GM19324 (cell line): ENCODE measurements around the gene RETN.

Experiments used
- ATAC-seq: cut with Tn5 transposase; IDR thresholded peaks from one replicate; pipeline ENCODE4 v1.9.1; 2021; ENCODE audit warnings: mild to moderate bottlenecking, moderate library complexity; ENCODE audit not compliant: unreplicated experiment, low FRiP score

Gene RETN

DNA sequence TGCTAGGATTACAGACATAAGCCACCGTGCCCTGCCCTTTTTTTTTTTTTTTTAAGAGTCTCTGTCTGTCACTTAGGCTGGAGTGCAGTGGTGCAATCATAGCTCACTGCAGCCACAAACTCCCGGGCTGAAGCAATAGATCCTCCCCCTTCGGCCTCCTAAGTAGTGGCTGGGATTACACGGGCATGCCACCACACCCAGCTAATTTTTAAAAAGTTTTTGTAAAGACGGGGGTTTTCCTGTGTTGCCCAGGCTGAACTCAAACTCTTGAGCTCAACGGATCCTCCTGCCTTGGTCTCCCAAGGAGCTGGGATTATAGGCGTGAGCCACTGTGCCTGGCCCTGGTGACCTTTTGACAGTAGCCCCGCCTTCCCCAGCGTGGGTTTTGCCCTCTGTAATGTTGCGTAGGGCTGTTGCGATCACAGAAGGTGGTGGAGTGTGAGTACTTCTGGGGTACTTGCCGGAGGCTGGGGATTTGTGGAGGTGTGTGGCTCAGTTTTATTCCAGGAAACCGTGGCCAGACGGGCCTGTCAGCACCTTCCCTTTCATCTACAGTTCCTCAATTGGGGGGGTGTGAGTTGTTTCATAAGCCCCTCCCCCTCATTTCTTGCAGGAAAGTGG lies 11.6 kb upstream of the RETN start:
- ATAC-seq, result no peak

DNA sequence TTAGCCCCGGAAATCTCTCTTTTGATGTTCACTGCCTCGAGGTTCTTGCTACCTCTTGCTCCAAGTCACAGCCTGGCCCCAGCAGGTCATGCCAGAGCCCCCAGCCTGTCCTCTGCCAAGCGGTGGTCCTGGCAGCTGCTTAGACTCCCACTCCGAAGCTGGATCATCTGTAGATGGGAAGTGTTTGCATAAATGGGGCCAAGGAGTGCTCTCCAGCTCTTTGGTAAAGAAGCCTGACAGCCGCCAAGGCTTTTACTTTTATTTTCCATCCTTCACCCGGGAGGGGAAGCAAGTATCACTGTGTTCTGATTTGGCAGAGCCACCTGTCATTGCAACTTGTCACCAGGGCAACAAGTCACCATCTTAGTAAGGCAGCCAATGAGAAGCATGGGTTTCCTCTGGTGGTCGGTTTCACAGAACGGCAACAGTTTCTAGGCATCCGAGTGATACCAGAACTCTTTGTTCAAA lies 10.6 kb upstream of the RETN start:
- no peak for ATAC-seq

DNA sequence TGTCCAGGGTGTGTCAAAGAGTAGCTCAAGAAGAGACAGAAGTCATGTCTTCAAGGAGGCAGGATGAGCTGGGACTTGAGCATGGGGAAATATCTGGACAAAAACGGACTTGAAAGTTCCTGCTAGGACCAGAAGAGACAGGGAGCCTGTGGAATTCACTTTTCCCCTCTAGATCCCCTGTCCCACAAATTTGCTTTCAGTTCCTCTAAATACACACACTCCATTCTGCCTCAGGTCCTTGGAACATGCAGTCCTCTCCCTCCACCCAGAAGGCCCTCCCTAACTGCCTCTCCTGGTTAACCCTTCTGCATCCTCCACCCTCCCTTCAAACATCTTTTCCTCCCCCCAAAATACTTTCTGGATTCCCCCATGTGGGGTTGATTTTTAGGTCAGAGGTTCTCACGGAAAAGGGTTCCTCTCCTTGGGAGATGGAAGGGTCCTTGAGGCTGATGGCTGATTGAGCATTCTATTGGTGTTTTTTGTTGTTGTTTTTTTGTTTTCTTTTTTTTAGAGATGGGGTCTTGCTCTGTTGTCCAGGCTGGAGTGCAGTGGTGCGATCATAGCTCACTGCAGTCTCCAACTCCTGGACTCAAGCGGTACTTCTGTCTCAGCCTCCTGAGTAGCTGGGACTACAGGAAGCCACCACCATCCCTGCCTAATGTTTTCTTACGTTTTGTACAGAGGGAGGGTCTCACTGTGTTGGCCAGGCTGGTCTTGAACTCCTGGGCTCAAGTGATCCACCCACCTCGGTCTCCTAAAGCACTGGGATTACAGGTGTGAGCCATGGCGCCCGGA lies 6.9 kb upstream of the RETN start:
- ATAC-seq, result no peak

DNA sequence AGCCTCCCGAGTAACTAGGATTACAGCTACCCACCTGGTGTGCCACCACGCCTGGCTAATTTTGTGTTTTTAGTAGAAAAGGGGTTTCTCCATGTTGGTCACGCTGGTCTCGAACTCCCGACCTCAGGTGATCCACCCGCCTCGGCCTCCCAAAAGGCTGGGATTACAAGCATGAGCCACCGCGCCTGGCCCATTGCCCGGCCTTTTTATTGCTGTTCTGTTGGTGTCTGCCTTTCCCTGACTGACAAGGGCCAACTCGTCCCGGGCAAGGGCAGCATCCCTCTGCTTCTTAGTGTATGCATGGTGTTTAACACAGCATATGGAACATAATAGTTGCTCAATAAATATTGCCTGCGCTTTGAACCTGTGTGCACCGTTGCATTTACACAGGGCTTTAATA lies 6.2 kb upstream of the RETN start:
- ATAC-seq, result no peak

DNA sequence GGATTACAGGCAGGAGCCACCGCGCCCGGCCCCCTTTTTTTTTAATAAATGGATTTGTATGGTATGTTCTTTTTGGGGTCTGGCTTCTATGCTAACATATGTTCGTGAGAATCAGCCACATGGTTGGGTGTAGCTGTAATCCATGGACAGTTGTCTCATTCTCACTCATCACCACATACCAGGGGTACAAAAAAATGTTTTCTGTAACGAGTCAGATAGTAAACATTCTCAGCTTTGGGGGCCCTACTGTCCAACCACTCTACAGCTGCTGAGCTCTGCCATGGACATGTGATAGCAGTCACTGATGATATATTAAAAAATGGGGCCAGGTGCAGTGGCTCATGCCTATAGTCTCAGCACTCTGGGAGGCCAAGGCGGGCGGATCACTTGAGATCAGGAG lies 5.1 kb upstream of the RETN start:
- ATAC-seq, result no peak

DNA sequence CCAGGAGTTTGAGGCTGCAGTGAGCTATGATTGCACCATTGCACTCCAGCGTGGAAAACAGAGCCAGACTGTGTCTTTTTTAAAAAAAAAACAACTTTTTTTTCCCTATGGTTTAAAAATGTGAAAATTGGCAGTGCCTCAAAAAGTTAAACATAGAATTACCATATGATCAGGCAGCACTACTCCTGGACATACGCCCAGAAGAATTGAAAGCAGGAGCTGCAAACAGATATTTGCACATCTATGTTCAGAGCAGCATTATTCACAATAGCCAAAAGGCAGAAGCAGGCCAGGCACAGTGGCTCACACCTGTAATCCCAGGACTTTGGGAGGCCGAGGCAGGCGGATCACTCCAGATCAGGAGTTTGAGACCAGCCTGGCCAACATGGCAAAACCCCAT lies 3.8 kb upstream of the RETN start:
- no peak for ATAC-seq

DNA sequence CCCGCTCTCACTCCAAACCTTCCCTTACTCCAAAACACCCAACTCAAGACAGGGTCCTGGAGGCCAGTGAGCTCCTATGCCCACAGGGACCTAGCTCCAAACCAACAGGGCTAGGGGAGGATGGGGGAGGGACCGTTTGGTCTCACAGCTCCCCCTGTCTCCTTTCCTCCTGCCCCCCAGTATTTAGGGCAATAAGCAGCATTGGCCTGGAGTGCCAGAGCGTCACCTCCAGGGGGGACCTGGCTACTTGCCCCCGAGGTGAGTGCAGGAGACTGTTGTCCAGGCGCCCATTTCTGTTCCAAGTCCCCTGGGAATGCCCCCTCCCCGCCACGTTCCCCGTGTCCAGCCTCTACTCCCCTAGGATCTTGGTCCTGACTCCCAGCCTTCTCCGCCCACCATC lies 792 bp downstream of the RETN start:
- ATAC-seq, result no peak

DNA sequence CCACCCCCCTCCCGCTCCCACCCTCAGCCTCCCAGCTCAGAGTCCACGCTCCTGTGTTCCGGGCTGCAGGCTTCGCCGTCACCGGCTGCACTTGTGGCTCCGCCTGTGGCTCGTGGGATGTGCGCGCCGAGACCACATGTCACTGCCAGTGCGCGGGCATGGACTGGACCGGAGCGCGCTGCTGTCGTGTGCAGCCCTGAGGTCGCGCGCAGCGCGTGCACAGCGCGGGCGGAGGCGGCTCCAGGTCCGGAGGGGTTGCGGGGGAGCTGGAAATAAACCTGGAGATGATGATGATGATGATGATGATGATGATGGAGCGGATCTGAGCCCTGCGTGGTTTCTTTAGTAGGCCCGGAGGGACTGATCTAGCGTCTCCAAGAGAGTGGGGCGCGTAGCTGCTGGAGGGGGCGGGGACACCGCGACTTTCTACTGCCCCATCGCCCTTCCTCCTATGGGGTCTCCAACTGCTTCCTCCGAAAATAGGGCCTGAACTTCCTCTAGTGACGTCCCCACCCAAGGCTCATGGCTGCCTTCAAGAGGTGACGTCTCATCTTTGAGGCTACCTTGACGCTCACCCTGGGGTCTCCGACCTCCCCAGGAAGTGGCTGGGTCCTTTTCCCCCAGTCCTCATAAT lies 1.4 kb downstream of the RETN start:
- no peak for ATAC-seq

DNA sequence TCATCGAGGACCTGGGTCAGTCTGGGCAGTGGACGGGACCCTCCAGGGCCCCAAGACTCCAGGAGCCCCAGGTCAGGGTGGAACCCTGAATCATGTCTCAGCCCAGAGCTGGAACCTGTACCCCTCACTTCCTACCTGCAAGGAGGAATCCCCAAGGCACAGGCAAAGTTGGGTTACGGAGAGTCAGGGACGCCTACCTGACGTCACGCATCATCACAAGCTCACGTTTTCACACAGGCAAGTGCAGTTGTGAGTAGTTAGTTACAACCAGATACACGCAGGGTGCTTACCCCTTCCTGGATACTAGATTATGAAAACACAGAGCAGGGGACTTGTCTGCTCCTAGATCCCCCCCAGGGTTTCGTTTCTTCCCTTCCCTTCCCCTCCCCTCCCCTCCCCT lies 1.9 kb downstream of the RETN start:
- no peak for ATAC-seq

DNA sequence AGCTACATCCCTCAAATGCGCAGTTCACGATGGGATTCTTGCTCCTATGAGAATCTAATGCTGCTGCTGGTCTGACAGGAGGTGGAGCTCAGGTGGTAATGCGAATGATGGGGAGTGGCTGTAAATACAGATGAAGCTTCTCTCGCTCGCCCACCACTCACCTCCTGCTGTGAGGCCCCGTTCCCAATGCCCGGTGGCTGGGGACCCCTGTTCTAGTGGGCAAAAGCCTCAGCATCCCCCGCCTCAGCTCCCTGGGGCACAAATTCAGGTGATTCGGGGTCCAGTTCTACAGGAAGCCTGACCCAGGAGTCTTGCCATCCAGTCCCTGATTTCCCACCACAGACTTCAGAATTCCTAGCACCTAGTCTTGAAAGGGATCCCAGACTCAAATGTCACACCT lies 3.7 kb downstream of the RETN start:
- ATAC-seq, result no peak

DNA sequence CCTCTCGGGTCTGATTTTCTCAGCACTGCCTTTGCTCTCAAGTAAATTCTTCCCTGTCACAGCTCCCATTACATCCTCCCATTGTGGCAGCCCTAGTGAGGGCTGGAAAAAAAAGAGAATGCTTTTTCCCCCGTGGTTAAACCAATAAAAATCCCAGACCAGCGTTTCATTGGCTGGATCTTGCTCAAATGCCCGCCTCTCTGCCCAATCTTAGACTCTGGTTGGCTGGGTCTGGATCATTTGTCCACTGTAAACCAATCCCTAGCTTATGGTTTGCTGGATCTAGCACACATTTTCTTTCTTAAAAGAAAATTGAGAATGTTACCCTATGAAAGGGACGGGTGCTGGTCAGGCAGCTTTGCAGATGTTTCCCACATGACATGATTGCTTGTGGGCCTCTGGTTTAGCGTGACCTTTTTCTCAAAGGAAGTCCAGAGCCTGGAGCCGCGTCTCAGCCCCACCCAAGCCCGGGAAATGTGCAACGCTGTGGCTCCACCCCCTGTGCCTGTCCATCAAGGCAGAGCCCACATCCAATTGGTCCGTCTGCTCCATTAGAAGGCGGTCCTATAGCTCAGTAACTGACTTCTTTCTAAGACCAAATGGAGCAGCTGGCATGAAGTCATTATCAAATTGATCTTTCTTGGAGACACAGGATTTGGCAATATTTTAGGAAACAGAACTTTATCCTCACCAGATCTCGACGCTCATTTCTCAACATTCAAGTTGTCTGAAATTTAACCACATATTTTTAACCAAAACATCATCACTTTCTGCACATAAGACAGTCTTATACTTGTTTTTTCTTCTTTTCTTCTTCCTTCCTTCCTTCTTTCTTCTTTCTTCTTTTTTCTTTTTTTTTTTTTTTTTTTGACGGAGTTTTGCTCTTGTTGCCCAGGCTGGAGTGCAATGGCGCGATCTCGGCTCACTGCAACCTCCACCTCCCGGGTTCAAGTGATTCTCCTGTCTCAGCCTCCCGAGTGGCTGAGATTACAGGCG lies 5.5 kb downstream of the RETN start:
- ATAC-seq, result no peak

DNA sequence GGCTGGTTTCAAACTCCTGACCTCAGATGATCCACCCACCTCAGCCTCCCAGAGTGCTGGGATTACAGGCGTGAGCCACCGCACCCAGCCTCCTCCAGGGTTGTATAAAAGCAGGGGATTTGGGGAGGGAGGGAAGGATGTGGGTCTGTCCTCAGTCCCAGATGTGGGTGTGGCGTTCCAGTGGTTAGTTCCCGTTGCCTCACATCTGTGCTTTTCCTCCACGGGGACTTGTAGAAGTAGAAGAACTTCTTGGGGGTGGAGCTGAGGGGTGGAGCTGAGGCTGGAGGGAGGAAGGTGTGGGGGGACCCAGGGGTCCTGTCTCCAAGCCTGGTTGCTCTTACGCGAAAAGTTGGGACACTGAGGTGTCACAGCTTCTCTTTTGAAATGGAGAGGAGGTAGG lies 7.5 kb downstream of the RETN start:
- no peak for ATAC-seq

DNA sequence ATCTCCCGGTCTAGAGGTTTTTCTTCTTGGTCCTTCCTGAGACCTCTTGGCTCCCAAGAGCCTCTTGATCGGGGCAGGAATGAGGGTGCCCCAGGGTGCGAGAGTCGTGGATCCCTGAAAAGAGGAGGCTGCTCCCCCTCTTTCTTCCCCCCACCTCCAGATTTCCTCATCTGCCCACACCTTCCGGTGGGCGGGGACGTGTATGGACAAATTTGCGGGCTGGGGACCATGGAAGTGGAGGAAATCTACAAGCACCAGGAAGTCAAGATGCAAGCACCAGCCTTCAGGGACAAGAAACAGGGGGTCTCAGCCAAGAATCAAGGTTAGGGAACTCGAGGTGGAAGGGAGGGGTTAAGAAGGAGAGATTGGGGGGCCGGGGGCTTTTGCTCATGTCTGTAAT lies 8.0 kb downstream of the RETN start, which contains the start of gene MCEMP1:
MCEMP1 (plus strand) TSS at position 237 of the 400 bp plus-strand sequence; CDS start at position 268, 31 bp downstream.
- ATAC-seq, result no peak

DNA sequence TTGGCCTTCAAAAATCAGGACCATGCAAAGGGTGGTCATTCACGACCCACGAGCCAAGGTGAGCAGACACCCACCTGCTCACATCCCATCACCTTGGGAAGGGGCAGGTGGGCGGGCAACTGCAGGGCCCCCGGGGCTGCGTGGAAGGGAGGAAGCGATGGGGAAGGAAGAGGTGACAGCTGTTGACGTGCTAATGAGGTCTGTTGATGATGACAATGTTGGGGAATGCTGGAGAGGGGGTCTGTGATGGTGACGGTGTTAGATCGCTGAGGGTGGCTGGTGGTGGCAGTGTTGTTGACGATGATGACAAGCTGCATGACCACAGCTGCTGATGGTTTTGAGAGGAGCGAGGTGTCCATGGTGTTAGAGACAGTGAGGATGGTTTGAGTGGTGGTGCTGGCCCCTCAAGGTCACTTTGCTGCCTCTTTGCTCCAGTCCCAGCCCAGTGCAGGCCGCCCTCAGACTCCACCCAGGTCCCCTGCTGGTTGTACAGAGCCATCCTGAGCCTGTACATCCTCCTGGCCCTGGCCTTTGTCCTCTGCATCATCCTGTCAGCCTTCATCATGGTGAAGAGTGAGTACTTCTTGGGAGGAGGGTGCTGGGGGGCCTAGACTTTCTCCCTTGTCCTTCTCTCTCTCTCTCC lies 8.9 kb downstream of the RETN start:
- no peak for ATAC-seq

DNA sequence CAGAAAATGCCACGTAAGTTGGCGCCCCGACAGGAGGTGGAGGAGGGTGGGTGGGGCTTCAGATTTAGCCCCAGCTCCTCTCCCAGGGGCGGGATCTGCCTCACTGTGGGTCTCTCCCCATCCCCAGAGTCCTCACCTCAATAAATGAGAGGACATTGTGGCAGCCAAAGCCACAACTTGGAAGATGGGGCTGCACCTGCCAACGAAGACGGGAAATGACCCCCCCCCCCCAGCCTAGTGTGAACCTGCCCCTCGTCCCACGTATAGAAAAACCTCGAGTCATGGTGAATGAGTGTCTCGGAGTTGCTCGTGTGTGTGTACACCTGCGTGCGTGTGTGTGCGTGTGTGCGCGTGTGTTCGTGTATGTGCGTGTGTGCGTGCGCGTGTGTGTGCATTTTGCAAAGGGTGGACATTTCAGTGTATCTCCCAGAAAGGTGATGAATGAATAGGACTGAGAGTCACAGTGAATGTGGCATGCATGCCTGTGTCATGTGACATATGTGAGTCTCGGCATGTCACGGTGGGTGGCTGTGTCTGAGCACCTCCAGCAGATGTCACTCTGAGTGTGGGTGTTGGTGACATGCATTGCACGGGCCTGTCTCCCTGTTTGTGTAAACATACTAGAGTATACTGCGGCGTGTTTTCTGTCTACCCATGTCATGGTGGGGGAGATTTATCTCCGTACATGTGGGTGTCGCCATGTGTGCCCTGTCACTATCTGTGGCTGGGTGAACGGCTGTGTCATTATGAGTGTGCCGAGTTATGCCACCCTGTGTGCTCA lies 10.3 kb downstream of the RETN start:
- ATAC-seq, result no peak

DNA sequence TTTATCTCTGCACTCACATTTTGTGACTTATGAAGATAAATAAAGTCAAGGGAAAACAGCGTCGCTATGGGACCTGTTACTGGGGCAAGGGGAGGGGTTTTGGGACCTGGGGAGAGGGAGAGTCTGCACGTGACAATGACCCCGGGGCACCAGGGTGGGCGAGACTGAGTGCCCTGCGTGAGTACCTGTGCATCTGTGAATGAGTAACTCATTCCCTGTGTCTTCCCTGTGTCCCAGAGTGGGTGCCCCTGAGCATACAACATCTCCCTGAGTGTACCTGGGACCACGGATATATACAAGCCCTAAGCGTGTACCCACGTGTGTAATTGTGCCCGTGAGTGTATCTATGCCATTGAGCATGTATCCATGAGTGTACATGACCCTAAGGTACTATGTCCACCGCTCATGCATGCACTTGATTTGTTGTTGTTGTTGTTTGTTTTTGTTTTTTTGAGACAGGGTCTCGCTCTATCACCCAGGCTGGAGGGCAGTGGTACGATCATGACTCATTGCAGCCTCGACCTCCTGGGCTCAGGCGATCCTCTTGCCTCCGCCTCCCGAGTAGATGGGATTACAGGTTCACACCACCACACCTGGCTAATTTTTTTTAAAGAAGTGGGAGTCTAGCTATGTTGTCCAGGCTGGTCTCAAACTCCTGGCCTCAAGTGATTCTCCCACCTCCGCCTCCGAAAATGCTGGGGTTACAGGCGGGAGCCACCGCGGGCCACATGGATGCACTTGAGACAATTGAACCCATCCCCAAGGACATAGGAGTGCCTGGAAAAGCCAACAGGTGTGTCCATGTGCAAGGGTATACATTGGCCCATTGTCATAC lies 11.1 kb downstream of the RETN start:
- ATAC-seq, result no peak

DNA sequence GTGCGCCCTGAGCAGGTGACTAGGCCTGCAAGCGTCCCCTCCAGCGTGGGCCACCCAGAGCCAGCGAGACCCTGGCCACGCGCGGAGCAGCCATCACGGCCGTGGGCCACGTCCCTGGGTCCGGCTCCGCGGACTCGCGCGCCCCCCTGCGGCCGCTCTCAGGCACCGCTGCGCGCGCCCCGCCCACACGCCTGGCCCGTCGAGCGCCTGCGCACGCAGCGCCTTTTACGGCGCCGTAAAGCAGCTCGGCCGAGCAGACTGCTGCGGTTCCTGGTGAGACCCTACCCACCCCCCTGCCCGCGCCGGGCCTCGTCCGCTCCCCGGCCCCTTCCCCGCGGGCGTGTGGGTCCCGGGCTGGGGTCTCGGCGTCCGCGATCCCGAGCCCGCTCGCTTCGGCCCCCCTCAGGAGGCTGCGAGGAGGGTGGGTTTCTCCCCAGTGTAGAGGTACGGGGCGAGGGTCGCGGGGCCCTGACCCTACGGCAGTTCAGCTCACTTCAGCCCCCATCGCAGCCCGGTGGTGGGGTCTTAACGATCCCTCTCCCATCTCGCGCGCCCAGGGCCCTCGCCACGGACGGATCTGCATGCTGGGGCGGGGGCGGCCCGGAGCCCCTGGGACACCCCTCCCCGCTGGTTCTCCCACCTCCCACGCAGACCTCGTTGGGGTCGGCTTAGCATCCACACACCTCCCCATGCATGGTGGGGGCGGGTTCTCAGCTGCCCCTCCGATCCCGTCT lies 11.9 kb downstream of the RETN start, which contains the start of gene TRAPPC5:
TRAPPC5 (plus strand) TSS at position 228 of the 734 bp plus-strand sequence. CDS start 1,421 bp downstream, outside the sequence.
- peak; percentile 54 for ATAC-seq
